CD14-positive monocyte (primary cell): ENCODE results near the gene DCC. TPM values are rescaled to one million over a fixed set of nuclear protein-coding genes. Genes with fewer than 3 reads are reported as not detected.

ENCODE experiments used
- DNase-seq, 3 donors: peaks; one replicate each; pipeline ENCODE4 v3.0.0-alpha.2; 2011 to 2022
- H2AFZ ChIP-seq: 2 replicates; pipeline ENCODE4 v1.6.0; 2012; ENCODE audit warnings: mild to moderate bottlenecking, low read depth, low read length, inconsistent platforms; ENCODE audit not compliant: insufficient read depth, poor library complexity, severe bottlenecking
- H3K27ac ChIP-seq, 2 donors: 1 replicate in 1 of 2; 2 replicates in 1 of 2; pipeline ENCODE4 v1.5.1; 2012 to 2013; ENCODE audit warnings: low read length in 2 of 2, control low read depth in 1 of 2, inconsistent platforms in 1 of 2, low read depth in 1 of 2, mild to moderate bottlenecking in 1 of 2
- H3K27me3 ChIP-seq, 2 donors: one replicate each; pipeline versions ENCODE4 v1.6.0 to v1.6.1; 2011 to 2013; ENCODE audit warnings: low read length in 2 of 2; ENCODE audit not compliant: control insufficient read depth in 2 of 2, insufficient read depth in 2 of 2
- H3K36me3 ChIP-seq, 2 donors: replicated peaks in 1 of 2; 1 replicate in 1 of 2; 2 replicates in 1 of 2; pipeline versions ENCODE4 v1.5.1 to v1.6.1; 2012 to 2013; ENCODE audit warnings: low read length in 2 of 2, control low read depth in 1 of 2, inconsistent platforms in 1 of 2, mild to moderate bottlenecking in 1 of 2; ENCODE audit not compliant: insufficient read depth in 2 of 2, control insufficient read depth in 1 of 2
- H3K4me1 ChIP-seq, 2 donors: 1 replicate in 1 of 2; 2 replicates in 1 of 2; pipeline versions ENCODE4 v1.5.1 to v1.6.1; 2012 to 2013; ENCODE audit warnings: low read length in 2 of 2, control low read depth in 1 of 2, inconsistent platforms in 1 of 2, mild to moderate bottlenecking in 1 of 2, moderate library complexity in 1 of 2; ENCODE audit not compliant: insufficient read depth in 2 of 2, control insufficient read depth in 1 of 2
- H3K4me2 ChIP-seq: replicated peaks from 2 replicates; pipeline ENCODE3; 2012; ENCODE audit warnings: low read length, moderate library complexity, mild to moderate bottlenecking; ENCODE audit not compliant: poor library complexity, severe bottlenecking; ENCODE audit errors: extremely low read depth
- H3K4me3 ChIP-seq, 3 experiments: fragments of 200-600 bp in 1 of 3; sonication (generic) in 1 of 3; replicated peaks in 1 of 3; 1 replicate in 2 of 3; 2 replicates in 1 of 3; pipeline ENCODE4 v1.5.1; 2011 to 2013; ENCODE audit warnings: low read length in 3 of 3, mild to moderate bottlenecking in 3 of 3, control low read depth in 2 of 3, low read depth in 2 of 3, inconsistent platforms in 1 of 3, moderate library complexity in 1 of 3
- H3K79me2 ChIP-seq: 2 replicates; pipeline ENCODE4 v1.6.0; 2012; ENCODE audit warnings: mild to moderate bottlenecking, control low read depth, inconsistent platforms, low read length, moderate library complexity; ENCODE audit not compliant: insufficient read depth
- H3K9ac ChIP-seq: 2 replicates; pipeline ENCODE4 v1.6.0; 2017; ENCODE audit warnings: low read length, mild to moderate bottlenecking; ENCODE audit not compliant: insufficient read depth, poor library complexity, severe bottlenecking
- H3K9me3 ChIP-seq, 2 donors: replicated peaks in 1 of 2; 1 replicate in 1 of 2; 2 replicates in 1 of 2; pipeline versions ENCODE4 v1.5.1 to v1.6.1; 2012 to 2013; ENCODE audit warnings: low read length in 2 of 2, control low read depth in 1 of 2; ENCODE audit not compliant: control insufficient read depth in 1 of 2, insufficient read depth in 1 of 2
- H4K20me1 ChIP-seq: 2 replicates; pipeline ENCODE4 v1.6.0; 2012; ENCODE audit warnings: mild to moderate bottlenecking, low read length, control low read depth, moderate library complexity; ENCODE audit not compliant: insufficient read depth
- H3K27ac Mint-ChIP-seq, 7 donors: one replicate each; pipeline ENCODE4 v1.8.0; 2020; ENCODE audit warnings: mild to moderate bottlenecking in 7 of 7, mixed read lengths in 7 of 7, moderate library complexity in 6 of 7, inconsistent platforms in 2 of 7
- H3K27me3 Mint-ChIP-seq, 3 donors: one replicate each; pipeline ENCODE4 v1.8.0; 2021 to 2022; ENCODE audit warnings: low read depth in 3 of 3, mild to moderate bottlenecking in 3 of 3, mixed read lengths in 3 of 3, moderate library complexity in 3 of 3, inconsistent platforms in 1 of 3
- H3K36me3 Mint-ChIP-seq, 2 donors: one replicate each; pipeline ENCODE4 v1.8.0; 2020; ENCODE audit warnings: mixed read lengths in 2 of 2, inconsistent platforms in 1 of 2, mild to moderate bottlenecking in 1 of 2
- H3K4me1 Mint-ChIP-seq: one replicate; pipeline ENCODE4 v1.8.0; 2020; ENCODE audit warnings: mild to moderate bottlenecking, mixed read lengths
- H3K4me3 Mint-ChIP-seq, 2 donors: one replicate each; pipeline ENCODE4 v1.8.0; 2020; ENCODE audit warnings: mild to moderate bottlenecking in 2 of 2, mixed read lengths in 2 of 2, moderate library complexity in 1 of 2
- H3K9me3 Mint-ChIP-seq, 7 donors: one replicate each; pipeline ENCODE4 v1.8.0; 2020 to 2022; ENCODE audit warnings: mixed read lengths in 7 of 7, mild to moderate bottlenecking in 6 of 7, moderate library complexity in 6 of 7, inconsistent platforms in 2 of 7
- CTCF ChIP-seq: fragments of 200-600 bp; IDR thresholded peaks from one replicate; pipeline ENCODE4 v1.8.0; 2022; ENCODE audit warnings: antibody characterized with exemption, mild to moderate bottlenecking
- WGBS: methylation state at CpG from one replicate; pipeline ENCODE4 v1.1.5; 2013; ENCODE audit warnings: missing lambda C conversion rate; ENCODE audit not compliant: insufficient coverage; 5-methylcytosine and 5-hydroxymethylcytosine counted together
- intact Hi-C, 2 donors: fragments of 100-400 bp; cut with micrococcal nuclease; formaldehyde crosslinking; loops; one replicate each; pipeline versions ENCODE4 v1.15.0 to v1.15.1; 2023
- polyA plus RNA-seq, 3 donors: library from polyadenylated mRNA; depleted of rRNA in 1 of 3; unstranded in 2 of 3; stranded (reverse) in 1 of 3; fragments of 300-500 nt in 2 of 3; fragments of >200 nt in 1 of 3; fragmentation: Illumina TruSeq in 2 of 3; gene quantifications; 1 replicate in 2 of 3; 2 replicates in 1 of 3; pipeline ENCODE4 v1.2.3, GENCODE V29; 2012 to 2021

Gene DCC
- polyA plus RNA-seq, 3 donors = not detected

GRCh38 chr18:52334307-52334706 is 5.7 kb upstream of the DCC start:
- no peaks in the 10 kb centered on the region for H3K36me3 ChIP-seq
- H4K20me1 ChIP-seq = no peaks in the 10 kb centered on the region
- DNase-seq = no peak
- H3K27ac ChIP-seq = no peak overlapping the region
- no peaks in the 10 kb centered on the region for H3K4me1 Mint-ChIP-seq
- no peak overlapping the region for H3K4me3 ChIP-seq
- H3K9ac ChIP-seq = no peak overlapping the region
- no peak overlapping the region for H3K27ac Mint-ChIP-seq
- H3K36me3 Mint-ChIP-seq = no peaks in the 10 kb centered on the region
- H3K27me3 Mint-ChIP-seq = peaks cover 0 to 4% (median 3%) of the 10 kb centered on the region in 3 donors
- no peak overlapping the region for H2AFZ ChIP-seq
- peaks cover 0 to 4% (median 0%) of the 10 kb centered on the region in 7 donors for H3K9me3 Mint-ChIP-seq
- H3K4me2 ChIP-seq = no peak overlapping the region
- no peaks in the 10 kb centered on the region for H3K79me2 ChIP-seq
- peaks cover 0 to 7% of the 10 kb centered on the region in 2 donors for H3K9me3 ChIP-seq
- WGBS = no CpG with 5 or more reads among the region's 2 CpGs
- H3K27me3 ChIP-seq = peaks cover 6 to 7% of the 10 kb centered on the region in 2 donors
- intact Hi-C loops = no loop called here
- no peaks in the 10 kb centered on the region for H3K4me1 ChIP-seq
- no peak for TF ChIP-seq CTCF
- no peak overlapping the region for H3K4me3 Mint-ChIP-seq

GRCh38 chr18:52334896-52335295 is 5.1 kb upstream of the DCC start:
- no peak for TF ChIP-seq CTCF
- no peak overlapping the region for H3K27ac ChIP-seq
- H4K20me1 ChIP-seq = no peaks in the 10 kb centered on the region
- H2AFZ ChIP-seq = no peak overlapping the region
- H3K4me2 ChIP-seq = no peak overlapping the region
- H3K9me3 ChIP-seq = peaks cover 0 to 10% of the 10 kb centered on the region in 2 donors
- no peaks in the 10 kb centered on the region for H3K4me1 ChIP-seq
- Mint-ChIP-seq H3K4me3 (no peak overlapping the region), H3K27me3 (peaks cover 0 to 9% (median 3%) of the 10 kb centered on the region in 3 donors), H3K27ac (no peak overlapping the region), H3K4me1 (no peaks in the 10 kb centered on the region), H3K36me3 (no peaks in the 10 kb centered on the region), H3K9me3 (peaks cover 0 to 5% (median 1%) of the 10 kb centered on the region in 7 donors)
- no CpG with 5 or more reads among the region's 1 CpG for WGBS
- H3K27me3 ChIP-seq = peaks cover 9 to 11% of the 10 kb centered on the region in 2 donors
- no peaks in the 10 kb centered on the region for H3K79me2 ChIP-seq
- H3K9ac ChIP-seq = no peak overlapping the region
- H3K36me3 ChIP-seq = no peaks in the 10 kb centered on the region
- no peak for DNase-seq
- intact Hi-C loops = no loop called here
- no peak overlapping the region for H3K4me3 ChIP-seq
